HG02763 (cell line): ENCODE measurements around the gene MRAP.
"Not testable (repeated sequence)": the region's sequence is repeated elsewhere in the genome, so short reads cannot be mapped to it uniquely, and the experiment has no call there.

Experiments used
- ATAC-seq: cut with Tn5 transposase; IDR thresholded peaks from one replicate; pipeline ENCODE4 v1.9.1; 2021; ENCODE audit warnings: mild to moderate bottlenecking, moderate library complexity; ENCODE audit not compliant: unreplicated experiment

Gene MRAP

DNA sequence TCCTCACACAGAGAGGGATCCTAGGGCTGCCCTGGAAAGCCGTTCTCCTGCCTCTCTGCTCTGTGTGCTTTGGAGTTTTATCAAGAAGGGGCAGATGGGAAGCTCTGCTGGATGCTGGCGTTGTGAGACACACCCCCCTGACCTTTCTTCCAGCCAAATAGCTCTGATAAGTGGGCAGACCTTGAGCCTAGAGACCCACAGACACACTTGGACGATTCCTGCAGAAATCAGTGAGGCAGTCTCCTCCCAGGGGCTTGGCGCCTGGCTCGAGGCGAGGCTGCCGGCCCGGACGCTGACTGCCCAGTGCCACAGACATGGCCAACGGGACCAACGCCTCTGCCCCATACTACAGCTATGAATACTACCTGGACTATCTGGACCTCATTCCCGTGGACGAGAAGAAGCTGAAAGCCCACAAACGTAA, at the start of gene MRAP:
TSS of gene MRAP (plus strand) at position 198 of the 424 bp plus-strand sequence. CDS start at position 315, 117 bp downstream.
- ATAC-seq, result no peak

DNA sequence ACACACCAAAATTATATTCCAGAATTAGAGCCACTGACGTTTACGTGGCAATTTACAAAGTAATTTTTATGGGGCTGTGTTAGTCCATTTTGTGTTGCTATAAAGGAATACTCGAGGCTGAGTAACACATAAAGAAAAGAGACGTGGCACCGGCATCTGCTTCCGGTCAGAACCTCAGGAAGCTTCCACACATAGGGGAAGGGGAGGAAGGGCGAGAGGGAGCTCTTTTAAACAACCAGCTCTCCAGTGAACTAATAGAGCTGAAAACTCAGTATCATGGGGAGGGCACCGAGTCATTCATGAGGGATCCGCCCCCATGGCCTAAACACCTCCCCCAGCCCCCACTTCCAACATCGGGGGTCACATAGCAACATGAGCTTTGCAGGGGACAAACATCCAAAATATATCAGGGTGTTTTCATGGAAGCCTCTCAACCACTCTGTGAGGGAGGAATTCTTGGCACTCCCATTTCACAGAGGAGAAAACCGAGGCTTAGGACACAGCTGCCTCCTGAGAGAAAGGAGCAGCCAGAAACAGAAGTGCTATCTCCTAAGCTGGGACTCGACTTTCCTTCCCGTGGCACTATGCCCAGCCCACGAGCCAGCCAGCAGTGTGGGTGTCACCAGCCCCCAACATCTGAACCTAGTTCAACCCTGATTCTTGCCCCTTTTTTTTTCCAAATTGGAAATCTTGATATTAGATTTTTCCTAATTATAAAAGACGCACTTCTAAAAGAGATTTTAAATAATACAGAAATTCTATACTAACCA, 49.0 kb upstream of the MRAP start:
- no peak for ATAC-seq

DNA sequence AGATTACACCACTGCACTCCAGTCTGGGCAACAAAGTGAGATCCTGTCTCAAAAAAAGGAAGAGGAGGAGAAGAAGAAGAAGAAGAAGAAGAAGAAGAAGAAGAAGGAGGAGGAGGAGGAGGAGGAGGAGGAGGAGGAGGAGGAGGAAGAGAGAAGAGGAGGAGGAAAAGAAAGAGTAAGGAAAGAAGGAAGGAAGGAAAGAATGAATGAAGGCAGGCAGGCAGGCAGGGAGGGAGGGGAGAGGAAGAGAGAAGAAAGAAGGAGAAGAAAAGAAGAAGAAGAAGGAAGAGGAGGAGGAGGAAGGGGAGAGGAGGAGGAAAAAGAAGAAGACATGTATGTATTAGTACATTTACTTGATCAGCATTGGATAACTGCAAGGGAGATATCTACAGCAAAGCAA, 46.5 kb upstream of the MRAP start:
- ATAC-seq, result no peak

DNA sequence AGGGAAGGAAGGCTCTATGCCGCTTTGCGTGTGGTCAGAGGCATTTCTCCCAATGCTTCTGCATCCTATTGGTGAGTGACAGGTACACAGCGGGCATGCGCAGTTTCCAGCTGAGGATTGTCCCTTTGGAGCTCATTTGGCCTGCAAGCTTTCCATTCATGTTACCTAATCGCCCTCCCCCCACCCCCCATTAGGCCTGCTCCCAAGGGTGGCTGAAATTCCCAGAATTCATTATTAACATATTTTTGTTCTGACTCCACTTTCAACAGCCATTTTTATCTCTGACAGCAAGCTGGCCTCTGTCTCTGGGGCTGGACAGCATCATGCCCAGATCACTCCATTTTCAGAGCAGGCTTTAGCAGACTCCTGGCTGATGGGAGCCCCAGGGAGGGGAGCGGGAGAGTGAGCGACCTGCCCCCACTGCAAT, 45.4 kb upstream of the MRAP start:
- ATAC-seq, result no peak

DNA sequence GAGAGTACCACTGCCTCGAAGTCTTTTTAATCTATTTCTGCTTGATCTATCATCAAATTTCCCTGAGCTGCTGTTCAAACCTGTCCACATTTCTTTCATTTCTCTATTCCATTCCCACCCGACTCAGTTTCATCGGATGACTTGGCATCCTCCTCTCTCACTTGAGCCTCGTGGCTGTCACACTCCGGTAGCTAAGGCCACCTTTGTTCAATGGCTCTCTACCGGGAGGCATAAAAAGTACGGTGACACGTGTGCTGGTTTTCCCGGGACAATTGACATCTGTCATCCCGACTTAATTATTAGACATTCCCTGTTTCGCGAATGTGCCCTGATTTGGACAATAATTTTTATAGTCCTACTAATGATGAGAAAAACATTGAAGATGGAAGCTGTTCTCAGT, 42.4 kb upstream of the MRAP start:
- ATAC-seq, result no peak

DNA sequence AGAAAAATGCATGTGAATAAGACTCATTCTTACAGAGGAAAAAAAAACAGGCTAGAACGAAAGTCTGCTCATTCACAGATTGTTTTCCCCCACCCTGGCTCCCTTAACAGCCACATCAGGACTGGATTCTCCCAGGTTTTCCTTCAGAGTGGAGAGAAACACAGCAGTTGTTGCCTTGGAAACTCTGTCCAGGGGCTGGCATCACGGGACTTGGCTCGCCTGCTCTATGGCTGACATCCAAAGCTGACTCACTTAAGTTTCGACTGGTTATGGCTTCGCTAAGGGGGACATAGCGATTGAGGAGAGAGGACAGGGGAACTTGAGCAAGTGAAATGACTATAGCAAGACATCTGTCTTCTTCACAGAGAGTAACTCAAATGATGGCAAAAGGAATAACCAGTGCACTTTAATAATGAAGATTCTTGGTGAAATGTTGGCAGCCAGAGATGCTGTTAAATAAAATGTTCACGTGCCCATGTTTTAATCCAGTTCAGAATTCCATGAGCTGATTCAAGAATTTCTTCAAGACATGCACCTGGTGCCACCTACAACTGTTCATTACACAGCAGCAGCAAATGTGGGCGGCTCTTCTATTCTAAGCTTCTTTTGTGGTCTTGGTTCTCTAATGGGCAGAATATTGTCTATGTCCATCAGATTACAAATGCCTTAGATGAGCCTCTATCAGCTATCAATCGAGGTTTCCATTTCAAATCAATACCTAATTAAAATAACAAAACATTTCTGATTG, 41.6 kb upstream of the MRAP start:
- no peak for ATAC-seq

DNA sequence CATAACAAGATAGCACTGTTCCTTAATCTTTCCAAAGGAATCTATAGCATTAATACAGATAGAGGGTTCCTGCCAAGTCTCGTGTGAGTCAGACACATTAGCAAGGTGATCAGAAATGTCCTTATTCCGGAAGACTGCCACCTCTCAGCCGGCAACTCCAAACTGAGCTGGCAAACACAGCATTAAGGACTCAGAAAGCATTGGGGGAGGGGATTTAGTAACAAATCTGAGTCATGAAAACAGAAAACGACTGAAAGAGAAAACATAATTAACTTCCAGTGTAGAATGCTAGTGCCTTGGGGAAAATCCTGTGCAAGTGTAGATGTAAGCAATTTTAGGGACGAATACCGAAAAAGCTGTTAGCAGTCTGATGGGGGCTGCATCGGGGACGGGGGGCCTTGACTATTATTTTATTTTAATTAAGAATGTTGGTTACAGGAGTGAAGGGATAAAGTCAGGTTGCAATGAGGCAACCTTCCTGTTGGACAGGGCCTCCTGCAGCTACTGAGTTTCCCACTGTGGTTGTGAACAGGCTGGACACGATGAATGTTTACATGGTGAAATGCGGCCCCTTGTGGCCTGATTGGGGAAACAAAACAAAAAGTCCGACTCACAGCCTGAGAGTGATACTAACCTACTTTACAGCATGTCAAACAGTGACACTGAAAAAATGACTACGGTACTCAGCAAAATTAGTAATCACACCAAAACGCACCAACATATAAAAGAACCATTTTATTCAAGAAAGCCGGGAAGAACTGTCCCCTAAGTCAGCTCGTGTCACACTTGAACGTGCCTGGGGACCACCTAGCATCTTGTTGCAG, 40.5 kb upstream of the MRAP start:
- peak; percentile 53 for ATAC-seq

DNA sequence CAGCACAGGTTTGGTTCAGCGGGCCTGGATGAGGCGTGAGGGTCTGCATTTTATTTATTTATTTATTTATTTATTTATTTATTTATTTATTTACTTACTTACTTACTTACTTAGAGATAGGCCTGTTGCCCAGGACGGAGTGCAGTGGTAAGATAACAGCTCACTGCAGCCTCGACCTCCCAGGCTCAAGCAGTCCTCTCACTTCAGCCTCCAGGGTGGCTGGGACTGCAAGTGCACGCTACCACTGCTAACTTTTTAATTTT, 39.9 kb upstream of the MRAP start:
- not testable (repeated sequence) for ATAC-seq

DNA sequence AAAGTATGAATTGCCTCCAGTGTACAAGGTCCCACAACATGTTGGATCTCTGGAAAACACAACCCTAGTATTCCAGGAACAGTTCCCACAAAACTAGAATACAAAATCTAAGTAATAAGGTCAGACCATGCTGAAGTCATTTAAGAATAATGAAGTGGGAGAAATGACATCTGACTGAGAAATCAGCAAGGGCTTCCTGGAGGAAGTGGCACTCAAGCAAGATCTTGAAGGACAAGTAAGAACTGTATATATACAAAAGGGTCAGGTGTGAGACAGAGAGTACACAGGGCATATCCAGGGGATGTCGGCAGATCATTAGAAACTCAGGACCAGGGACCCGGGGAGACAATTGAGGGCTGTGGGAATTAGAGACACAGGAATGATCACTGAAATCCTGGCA, 38.5 kb upstream of the MRAP start:
- no peak for ATAC-seq

DNA sequence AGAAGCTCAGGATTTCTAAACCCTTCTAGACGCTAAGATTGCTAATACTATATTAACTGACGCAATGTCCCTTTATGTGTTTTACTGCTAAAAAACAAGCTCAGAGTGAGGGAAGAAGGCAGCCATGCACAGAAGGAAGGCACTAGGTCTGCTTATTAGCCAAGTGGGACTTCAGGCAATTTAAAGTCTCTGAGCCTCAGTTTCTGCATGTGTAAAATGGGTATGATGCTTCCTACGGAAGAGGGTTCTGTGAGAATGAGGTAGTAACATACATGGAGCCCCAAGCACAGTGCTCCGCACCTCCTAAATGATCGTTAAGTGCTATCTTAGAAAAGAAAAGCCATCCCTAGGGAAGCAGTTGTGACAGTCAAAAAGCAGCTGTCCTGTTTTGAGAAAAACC, 36.7 kb upstream of the MRAP start:
- no peak for ATAC-seq

DNA sequence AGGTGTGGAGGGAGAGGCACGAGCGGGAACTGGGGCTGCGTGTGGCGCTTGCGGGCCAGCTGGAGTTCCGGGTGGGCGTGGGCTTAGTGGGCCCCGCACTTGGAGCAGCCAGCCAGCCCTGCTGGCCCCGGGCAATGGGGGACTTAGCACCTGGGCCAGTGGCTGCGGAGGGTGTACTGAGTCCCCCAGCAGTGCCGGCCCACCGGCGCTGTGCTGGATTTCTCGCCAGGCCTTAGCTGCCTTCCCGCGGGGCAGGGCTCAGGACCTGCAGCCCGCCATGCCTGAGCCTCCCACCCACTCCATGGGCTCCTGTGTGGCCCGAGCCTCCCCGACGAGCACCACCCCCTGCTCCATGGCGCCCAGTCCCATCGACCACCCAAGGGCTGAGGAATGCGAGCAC, 33.3 kb upstream of the MRAP start:
- ATAC-seq, result not testable (repeated sequence)

DNA sequence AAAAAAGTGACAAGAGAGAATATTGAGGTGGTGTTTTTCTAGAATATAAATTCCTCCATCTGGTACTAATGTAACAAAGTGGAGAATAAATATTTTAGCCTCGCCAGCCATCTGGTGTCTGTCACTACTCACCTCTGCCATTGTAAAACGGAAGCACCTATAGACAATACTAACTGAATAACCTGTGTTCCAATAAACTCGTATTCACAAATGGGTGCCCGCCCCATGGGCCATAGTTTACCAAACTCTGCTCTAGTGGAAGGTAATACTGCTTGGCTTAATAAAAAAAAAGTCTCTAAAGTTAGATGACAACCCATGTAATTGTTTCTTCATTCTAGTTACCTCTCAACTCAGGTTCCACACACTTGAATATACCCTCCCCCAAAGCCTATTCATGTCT, 27.9 kb upstream of the MRAP start:
- ATAC-seq, result no peak

DNA sequence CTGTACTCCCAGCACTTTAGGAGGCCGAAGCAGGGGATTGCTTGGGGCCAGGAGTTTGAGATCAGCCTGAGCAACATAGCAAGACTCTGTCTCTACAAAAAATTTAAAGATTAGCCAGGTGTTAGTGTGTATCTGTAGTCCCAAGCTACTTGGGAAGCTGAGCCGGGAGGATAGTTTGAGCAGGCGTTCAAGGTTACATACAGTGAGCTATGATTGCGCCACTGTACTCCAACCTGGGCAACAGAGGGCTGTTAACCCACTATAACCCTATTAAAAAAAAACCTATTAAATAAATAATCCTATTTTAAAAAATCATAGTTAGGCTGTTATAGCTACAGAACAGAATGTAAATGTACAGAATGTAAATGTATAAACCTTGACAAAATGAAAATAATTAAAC, 22.0 kb upstream of the MRAP start:
- no peak for ATAC-seq

DNA sequence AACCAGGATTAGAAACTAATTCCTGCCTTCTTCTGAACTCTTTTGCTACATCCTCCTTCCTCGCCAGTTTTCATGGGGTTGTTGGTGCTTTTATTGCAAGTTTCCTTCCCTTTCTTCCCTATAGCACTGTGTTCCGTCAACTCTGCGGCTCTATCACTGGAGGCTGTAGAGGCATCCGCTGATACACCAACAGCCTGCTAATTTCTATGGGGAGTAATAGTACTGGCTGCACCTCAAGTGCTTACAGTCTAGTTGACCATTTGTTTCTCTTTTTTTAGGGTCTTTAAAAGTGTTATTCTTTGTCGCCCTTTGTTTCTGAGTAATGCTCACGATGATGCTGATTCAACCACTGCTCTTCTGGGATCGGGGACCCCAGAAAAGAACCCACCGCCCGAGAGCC, 20.6 kb upstream of the MRAP start:
- ATAC-seq, result no peak

DNA sequence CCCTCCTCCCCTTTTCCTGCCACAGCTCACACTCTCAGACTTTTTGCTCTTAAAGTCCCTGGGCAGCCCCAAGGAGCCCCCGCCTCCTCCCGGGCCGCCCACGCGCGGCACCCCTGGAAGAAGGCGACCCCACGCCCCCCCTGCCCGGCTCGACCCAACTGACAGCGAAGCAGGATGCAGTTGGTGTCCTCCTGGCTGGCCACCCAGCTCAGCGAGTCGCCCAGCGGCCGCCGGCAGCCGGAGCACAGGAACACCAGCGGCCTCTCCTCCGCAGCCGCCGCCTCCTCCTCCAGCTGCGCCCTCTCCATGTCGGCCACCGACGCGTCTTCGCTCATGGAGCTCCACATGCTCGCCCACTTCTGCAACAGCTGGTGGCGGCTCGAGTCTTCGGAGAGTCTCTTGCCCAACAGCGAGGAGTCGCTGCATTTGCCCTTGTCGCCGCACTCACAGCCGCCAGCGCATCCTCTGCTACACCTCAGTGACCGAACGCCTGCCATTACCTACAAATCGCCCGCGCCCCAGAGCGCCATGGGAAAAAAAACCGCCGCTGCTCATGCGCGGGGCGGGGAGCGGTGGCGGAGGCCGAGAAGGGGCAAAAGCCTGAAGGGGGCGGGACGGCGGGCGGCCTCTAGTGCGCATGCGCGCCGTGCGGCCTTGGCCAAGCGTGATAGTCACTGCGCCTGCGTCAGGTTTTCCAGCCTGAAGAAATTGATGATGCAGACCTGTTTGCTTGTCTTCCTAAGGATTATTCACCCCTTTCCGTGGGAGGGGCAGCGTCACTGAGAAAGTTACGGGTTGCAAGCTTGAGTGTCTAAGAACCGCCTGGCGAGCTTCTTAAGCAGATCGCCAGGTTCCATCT, 19.9 kb upstream of the MRAP start, which contains the start of gene MIS18A:
TSS of gene MIS18A (minus strand) at position 532 of the 859 bp plus-strand sequence. CDS start at position 497, 35 bp downstream.
- ATAC-seq, result peak; percentile 96

DNA sequence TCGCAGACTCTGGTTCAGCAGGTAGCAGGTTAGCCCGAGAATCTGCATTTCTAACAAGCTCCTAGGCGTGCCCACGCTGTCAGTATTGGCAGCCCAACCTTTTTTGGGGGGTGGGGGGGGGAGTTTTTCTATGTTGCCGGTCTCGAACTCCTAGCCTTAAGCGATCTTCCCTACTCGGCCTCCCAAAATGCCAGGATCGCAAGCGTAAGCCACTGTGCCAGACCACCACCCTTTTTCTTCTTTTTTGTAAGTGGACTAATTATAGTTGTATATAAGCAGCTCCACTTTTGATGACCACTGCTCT, 19.3 kb upstream of the MRAP start:
- ATAC-seq, result no peak

DNA sequence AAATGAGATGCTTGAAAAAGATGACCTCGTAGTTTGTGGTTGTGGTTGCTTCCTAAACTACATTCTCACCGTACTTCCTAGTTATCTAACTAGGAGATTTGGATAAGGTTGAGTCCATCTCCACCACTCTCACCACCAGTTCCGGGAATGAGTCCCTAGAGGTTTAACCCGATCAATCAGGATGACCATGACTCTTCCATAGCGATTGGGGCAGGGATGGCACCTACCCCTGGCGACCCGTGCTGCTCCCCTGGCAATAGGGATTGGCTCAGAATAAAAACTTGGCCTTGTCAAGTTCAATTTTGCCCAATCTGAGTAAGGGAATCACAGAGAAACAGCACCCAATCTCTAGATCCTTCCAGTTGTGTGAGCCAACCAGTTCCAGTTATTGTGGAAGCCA, 17.1 kb upstream of the MRAP start:
- no peak for ATAC-seq

DNA sequence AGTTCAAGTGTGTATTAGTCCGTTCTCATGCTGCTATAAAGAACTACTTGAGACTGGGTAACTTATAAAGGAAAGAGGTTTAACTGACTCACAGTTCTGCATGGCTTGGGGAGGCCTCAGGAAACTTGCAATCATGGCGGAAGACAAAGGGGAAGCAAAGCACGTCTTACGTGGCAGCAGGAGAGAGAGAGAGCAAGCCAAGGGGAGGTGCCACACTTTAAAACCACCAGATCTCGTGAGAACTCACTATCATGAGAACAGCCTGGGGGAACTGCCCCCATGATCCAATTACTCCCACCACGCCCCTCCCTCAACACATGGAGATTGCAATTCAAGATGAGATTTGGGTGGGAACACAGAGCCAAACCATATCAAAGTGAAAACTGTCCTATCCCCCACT, 15.7 kb upstream of the MRAP start:
- no peak for ATAC-seq

DNA sequence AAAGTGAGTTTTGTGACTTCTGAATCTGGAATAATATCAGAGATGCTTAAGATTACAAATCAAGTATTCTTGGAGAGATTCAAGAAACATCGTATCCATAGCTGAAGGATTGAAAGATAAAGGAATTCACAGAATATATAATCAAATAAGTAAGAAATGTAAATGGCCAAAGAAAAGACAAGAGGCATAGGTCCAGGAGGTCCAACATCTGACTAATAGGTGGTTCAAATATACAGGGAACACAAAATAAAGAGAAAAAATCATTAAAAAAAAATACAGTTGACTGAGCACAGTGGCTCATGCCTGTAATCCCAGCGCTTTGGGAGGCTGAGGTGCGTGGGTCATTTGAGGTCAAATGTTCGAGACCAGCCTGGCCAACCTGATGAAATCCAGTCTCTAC, 13.2 kb upstream of the MRAP start:
- no peak for ATAC-seq

DNA sequence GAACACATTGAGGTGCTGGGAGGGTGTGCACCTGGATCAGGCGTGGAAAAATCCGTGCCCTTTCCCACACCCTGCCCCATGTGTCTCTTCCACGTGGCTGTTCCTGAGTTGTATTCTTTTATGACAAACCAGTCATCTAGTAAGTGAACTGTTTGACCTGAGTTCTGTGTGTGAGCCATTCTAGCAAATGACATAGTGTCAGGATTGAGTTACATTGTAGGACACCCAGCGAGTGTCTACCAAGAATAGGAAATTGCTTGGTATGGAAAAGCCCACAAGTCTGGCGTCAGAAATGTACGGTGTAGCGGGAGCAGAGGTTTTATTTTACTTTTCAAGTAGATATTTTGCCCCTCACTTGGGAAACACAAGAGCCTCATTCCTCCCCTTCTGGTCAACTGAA, 1.2 kb upstream of the MRAP start:
- ATAC-seq, result no peak

DNA sequence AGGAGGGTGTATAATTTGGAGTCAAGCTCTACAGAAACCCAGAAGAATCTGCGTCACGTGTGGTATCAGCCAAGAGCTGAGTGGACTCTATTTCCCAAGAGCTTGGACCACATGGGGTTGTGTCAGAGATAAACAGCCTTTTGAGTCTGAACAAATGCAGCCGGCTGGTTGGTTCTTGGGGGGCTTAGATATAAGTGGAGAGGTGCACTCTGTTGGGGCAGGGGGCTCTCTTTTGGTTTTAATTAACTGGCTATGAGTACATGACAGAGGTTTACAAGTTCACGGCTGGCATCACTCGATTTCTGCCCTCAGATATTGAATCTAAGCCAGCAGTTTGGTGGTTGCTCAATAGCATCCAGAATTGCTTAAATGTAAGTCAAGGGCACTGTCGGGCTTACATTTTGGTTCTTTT, 501 bp upstream of the MRAP start:
- ATAC-seq, result no peak
